Breast epithelium (tissue), 4 donors: ENCODE measurements around the gene HRAS. TPM values are rescaled to one million over a fixed set of nuclear protein-coding genes. Genes with fewer than 3 reads are reported as not detected.

ENCODE experiments used
- DNase-seq, 2 donors: peaks; one replicate each; pipeline ENCODE4 v3.0.0-alpha.2; 2019; ENCODE audit warnings: low spot score in 2 of 2
- H3K27ac ChIP-seq, 2 donors: fragments of 200-600 bp; sonication (generic) in 1 of 2; one replicate each; pipeline ENCODE4 v1.5.1; 2016 to 2019; ENCODE audit warnings: mild to moderate bottlenecking in 1 of 2
- H3K27me3 ChIP-seq, 2 donors: fragments of 200-600 bp; sonication (generic) in 1 of 2; one replicate each; pipeline versions ENCODE4 v1.5.1 to v1.6.0; 2017 to 2019; ENCODE audit warnings: control low read depth in 1 of 2, mild to moderate bottlenecking in 1 of 2
- H3K36me3 ChIP-seq: fragments of 200-600 bp; one replicate; pipeline ENCODE4 v1.5.1; 2019
- H3K4me1 ChIP-seq, 2 donors: fragments of 200-600 bp; sonication (generic); one replicate each; pipeline ENCODE4 v1.5.1; 2016 to 2019; ENCODE audit warnings: control low read depth in 1 of 2
- H3K4me3 ChIP-seq, 3 donors: fragments of 200-600 bp; sonication (generic); 1 replicate in 2 of 3; 2 replicates in 1 of 3; pipeline ENCODE4 v1.5.1; 2016 to 2019; ENCODE audit warnings: mild to moderate bottlenecking in 3 of 3, moderate library complexity in 2 of 3
- H3K9me3 ChIP-seq, 2 donors: fragments of 200-600 bp; sonication (generic) in 1 of 2; one replicate each; pipeline ENCODE4 v1.5.1; 2016 to 2019; ENCODE audit warnings: control low read depth in 1 of 2
- CTCF ChIP-seq, 3 donors: fragments of 450-650 bp; IDR thresholded peaks; one replicate each; pipeline ENCODE4 v1.5.1; 2016 to 2017; ENCODE audit warnings: antibody characterized with exemption in 3 of 3, mild to moderate bottlenecking in 3 of 3, moderate library complexity in 3 of 3
- POLR2A ChIP-seq: fragments of 450-650 bp; IDR thresholded peaks from one replicate; pipeline ENCODE4 v1.6.1; 2016; ENCODE audit warnings: antibody characterized with exemption, mild to moderate bottlenecking, moderate library complexity
- POLR2AphosphoS5 ChIP-seq, 3 donors: sonication (generic); formaldehyde crosslinking; IDR thresholded peaks; one replicate each; pipeline ENCODE4 v1.6.1; 2017; ENCODE audit warnings: antibody characterized with exemption in 3 of 3
- intact Hi-C: fragments of 100-400 bp; cut with DNase I; formaldehyde crosslinking; loops from one replicate; pipeline ENCODE4 v1.15.1; 2023; ENCODE audit warnings: low total_unique reads
- total RNA-seq, 3 donors: library from RNA; depleted of rRNA; stranded (reverse); fragments of >200 nt; gene quantifications; one replicate each; pipeline ENCODE4 v1.1.0, GENCODE V29; 2016

HRAS gene
- total RNA-seq, 3 donors from 2014 or later: 33.2 to 50.1 (median 33.4) TPM

- no peak overlapping the region for H3K4me3 ChIP-seq
- H3K27ac ChIP-seq: no peak overlapping the region
- H3K36me3 ChIP-seq: no peaks in the 10 kb centered on the region
- no peaks in the 10 kb centered on the region for H3K27me3 ChIP-seq
- DNase-seq: no peak
- H3K9me3 ChIP-seq: no peaks in the 10 kb centered on the region
- intact Hi-C loops: no loop called here
- no peak for TF ChIP-seq POLR2A
- no peak for TF ChIP-seq CTCF (IDR thresholded peaks at IDR 0.05)
- TF ChIP-seq POLR2AphosphoS5 (IDR thresholded peaks at IDR 0.05): no peak
- peaks cover 8 to 18% of the 10 kb centered on the region in 2 donors for H3K4me1 ChIP-seq
These were observed 3.4 kb downstream of the HRAS start for GRCh38 chr11:531919-532526.

- Histone ChIP-seq H3K36me3 (no peaks in the 10 kb centered on the region), H3K27me3 (no peaks in the 10 kb centered on the region), H3K27ac (no peak overlapping the region), H3K4me1 (peaks cover 8 to 18% of the 10 kb centered on the region in 2 donors), H3K4me3 (no peak overlapping the region), H3K9me3 (no peaks in the 10 kb centered on the region)
- no peak for DNase-seq
- TF ChIP-seq CTCF (IDR thresholded peaks at IDR 0.05) (no peak), POLR2A (no peak), POLR2AphosphoS5 (IDR thresholded peaks at IDR 0.05) (no peak)
- intact Hi-C loops: no loop called here
These were observed 4.2 kb downstream of the HRAS start for GRCh38 chr11:530960-531831.

- Histone ChIP-seq H3K36me3 (no peaks in the 10 kb centered on the region), H3K27ac (no peak overlapping the region), H3K9me3 (no peaks in the 10 kb centered on the region), H3K4me3 (no peak overlapping the region), H3K27me3 (no peaks in the 10 kb centered on the region), H3K4me1 (peaks cover 5 to 18% of the 10 kb centered on the region in 2 donors)
- TF ChIP-seq POLR2A (no peak), POLR2AphosphoS5 (IDR thresholded peaks at IDR 0.05) (no peak), CTCF (IDR thresholded peaks at IDR 0.05) (no peak)
- intact Hi-C loops: no loop called here
- no peak for DNase-seq
These were observed 5.5 kb downstream of the HRAS start for GRCh38 chr11:529728-530411.

- H3K27ac ChIP-seq: no peak overlapping the region
- H3K4me1 ChIP-seq: peaks cover 2 to 15% of the 10 kb centered on the region in 2 donors
- DNase-seq: no peak
- TF ChIP-seq CTCF (IDR thresholded peaks at IDR 0.05) (no peak), POLR2A (no peak), POLR2AphosphoS5 (IDR thresholded peaks at IDR 0.05) (no peak)
- no peak overlapping the region for H3K4me3 ChIP-seq
- H3K9me3 ChIP-seq: no peaks in the 10 kb centered on the region
- intact Hi-C loops: no loop called here
- no peaks in the 10 kb centered on the region for H3K36me3 ChIP-seq
- H3K27me3 ChIP-seq: no peaks in the 10 kb centered on the region
These were observed 6.3 kb downstream of the HRAS start for GRCh38 chr11:528815-529727.
